ENCODE results near the gene GHITM.

- TF ChIP-seq GATA2 (IDR thresholded peaks at IDR 0.05; ENCODE audit: low read depth, low read length) (no peak), GATA3 (IDR thresholded peaks at IDR 0.05; ENCODE audit: low read depth, low read length) (no peak)
Observed at GRCh38 chr10:84175436-84175835, 36.1 kb downstream of the GHITM start.
